MG63 (cell line): Measurements from ENCODE around the gene TSR3. TPM values are rescaled to one million over a fixed set of nuclear protein-coding genes. Genes with fewer than 3 reads are reported as not detected.
A peak's percentile ranks its signal among the peaks of the same experiment; 100 is the strongest.

ENCODE experiments used
- DNase-seq: peaks from one replicate; pipeline ENCODE4 v3.0.0-alpha.2; 2020
- H3K27me3 ChIP-seq: fragments of 250-450 bp; sonication (Bioruptor Pico); 2 replicates; pipeline ENCODE4 v1.5.1; 2020; ENCODE audit warnings: mild to moderate bottlenecking, moderate library complexity
- H3K36me3 ChIP-seq: fragments of 250-450 bp; sonication (Bioruptor Pico); 2 replicates; pipeline ENCODE4 v1.5.1; 2020; ENCODE audit warnings: mild to moderate bottlenecking, moderate library complexity
- H3K4me3 ChIP-seq: fragments of 250-450 bp; sonication (Bioruptor Pico); 2 replicates; pipeline ENCODE4 v1.5.1; 2020; ENCODE audit warnings: mild to moderate bottlenecking, moderate library complexity
- H3K9me3 ChIP-seq: fragments of 250-450 bp; sonication (Bioruptor Pico); 2 replicates; pipeline ENCODE4 v1.5.1; 2020; ENCODE audit warnings: mild to moderate bottlenecking, moderate library complexity
- total RNA-seq: library from RNA; depleted of rRNA; stranded (reverse); fragments of >200 nt; shearing (Covaris generic); gene quantifications from 2 replicates; pipeline ENCODE4 v1.2.3, GENCODE V29; 2014; ENCODE audit warnings: low replicate concordance; rRNA removed

Gene TSR3
- total RNA-seq, result 138 and 174 TPM in 2 replicates

DNA sequence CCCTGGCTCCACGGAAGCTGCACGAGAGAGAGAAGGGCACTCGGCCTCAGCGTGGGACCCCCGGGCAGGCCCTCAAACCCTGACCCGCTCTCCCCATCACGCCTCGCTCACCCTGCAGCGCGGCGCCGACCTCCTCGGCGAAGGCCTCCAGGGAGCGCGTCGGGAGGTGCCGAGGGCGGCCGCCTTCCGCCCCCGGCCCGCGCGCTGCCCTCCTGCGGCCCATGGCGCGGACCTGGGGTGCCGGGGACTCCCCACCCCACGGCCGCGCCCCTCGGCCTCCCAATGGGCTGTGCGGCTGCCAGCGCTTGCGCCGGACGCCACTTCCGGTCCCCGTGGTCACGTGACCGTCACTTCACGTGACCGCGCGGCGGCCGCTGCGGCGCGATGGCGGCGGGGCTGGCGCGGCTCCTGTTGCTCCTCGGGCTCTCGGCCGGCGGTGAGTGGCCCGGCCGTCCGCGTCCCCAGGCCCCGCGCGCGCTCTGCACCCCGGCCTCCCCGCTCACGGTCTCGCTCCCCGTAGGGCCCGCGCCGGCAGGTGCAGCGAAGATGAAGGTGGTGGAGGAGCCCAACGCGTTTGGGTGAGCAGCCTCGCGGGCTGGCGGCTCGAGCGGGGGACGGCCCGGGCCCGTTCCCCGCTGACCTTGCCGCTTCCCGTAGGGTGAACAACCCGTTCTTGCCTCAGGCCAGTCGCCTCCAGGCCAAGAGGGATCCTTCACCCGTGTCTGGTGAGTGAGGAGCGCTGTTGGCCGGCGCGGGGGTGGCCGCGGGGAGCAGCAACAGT lies at the start of gene TSR3, which contains the start of gene GNPTG:
TSS of gene TSR3 (minus strand) at position 297 of the 781 bp plus-strand sequence. CDS start at position 223, 74 bp downstream.
TSS of gene GNPTG (plus strand) at position 350 of the 781 bp plus-strand sequence. CDS start at position 385, 35 bp downstream.
- H3K36me3 ChIP-seq, result peaks cover 17% of the 10 kb centered on the region
- H3K4me3 ChIP-seq, result peak within 1 kb of the TSS; percentile 97
- DNase-seq, result peak; percentile 88

DNA sequence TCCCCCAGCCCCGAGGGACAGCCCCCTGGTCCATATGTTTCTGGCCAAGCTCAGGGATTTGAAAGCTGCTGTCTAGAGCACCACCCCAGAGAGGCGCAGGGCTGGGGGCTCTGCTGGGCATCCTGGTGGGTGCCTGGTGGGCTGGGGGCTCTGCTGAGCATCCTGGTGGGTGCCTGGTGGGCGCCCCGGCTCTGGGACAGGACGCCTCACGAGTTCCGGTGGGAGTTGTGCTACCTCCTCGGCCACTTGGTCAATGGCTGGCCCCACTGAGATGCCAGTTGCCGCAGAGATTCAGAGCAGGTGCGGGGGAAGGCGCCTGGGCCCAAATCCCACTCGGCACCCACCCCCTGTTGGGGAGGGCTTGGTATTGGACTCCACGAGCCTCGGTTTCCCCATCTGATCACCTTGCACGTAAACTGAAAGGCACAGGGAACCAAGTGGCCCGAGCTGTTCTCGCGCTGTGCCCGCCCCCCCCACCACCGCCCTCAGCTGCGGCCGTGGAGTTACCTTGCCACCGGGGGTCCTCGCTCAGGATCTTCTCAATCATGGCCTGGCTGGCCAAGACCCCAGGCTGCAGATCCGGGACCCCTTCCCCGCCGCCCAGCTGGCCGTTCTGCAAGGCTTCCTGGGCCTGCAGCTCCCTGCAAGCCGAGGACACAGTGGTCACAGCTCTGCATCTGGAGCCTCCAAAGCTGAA lies 49.5 kb upstream of the TSR3 start:
- Histone ChIP-seq H3K36me3 (no peaks in the 10 kb centered on the region), H3K27me3 (no peaks in the 10 kb centered on the region)
- DNase-seq, result no peak

More for the DNA sequence above, at the start of gene TSR3, which contains the start of gene GNPTG:
- Histone ChIP-seq H3K9me3 (no peaks in the 10 kb centered on the region), H3K27me3 (no peaks in the 10 kb centered on the region)

DNA sequence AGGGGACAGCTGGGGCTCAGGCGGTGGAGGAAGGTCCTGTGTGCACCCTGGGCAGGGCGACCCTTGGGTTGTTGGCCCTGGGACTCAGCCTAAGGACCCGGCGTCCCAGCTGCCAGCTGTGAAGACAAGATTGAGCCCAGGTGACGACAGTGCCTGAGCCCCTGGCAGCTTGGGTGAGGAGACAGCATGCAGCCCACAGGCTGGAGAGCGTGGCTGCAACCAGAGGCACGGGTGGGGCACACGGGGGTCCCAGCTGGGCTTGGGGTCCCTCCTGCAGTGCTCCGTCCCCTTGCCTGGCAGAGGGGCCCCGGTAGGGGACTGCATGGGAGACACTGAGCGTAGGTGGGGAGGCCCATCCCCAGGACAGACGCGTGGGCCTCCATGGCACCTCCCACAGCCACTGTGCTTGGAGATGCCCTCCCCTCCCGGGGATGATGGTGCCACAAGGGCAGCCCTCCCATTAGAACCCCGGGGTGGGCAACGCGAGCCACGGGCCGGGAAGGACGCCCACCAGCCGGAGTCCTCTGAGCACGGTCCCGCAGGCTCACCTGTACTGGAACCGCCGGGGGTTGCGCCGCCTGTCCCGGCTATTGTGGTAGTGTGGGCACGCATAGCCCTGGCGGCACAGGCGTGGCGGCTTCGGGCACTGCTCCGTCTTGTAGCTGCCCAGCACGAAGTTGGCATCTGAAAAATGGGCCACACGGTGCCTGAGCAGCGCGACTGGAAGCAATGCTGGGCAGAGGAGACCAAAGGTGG lies 47.3 kb upstream of the TSR3 start:
- H3K36me3 ChIP-seq, result no peaks in the 10 kb centered on the region
- DNase-seq, result no peak
- no peaks in the 10 kb centered on the region for H3K9me3 ChIP-seq
- H3K27me3 ChIP-seq, result no peaks in the 10 kb centered on the region
- no peak overlapping the region for H3K4me3 ChIP-seq

More for the DNA sequence above, 49.5 kb upstream of the TSR3 start:
- H3K4me3 ChIP-seq, result no peak overlapping the region
- H3K9me3 ChIP-seq, result no peaks in the 10 kb centered on the region

GRCh38 chr16:1398351-1398750 lies 46.7 kb upstream of the TSR3 start:
- Histone ChIP-seq H3K4me3 (no peak overlapping the region), H3K27me3 (no peaks in the 10 kb centered on the region), H3K9me3 (no peaks in the 10 kb centered on the region), H3K36me3 (no peaks in the 10 kb centered on the region)
- no peak for DNase-seq

- Histone ChIP-seq H3K9me3 (no peaks in the 10 kb centered on the region), H3K27me3 (no peaks in the 10 kb centered on the region), H3K4me3 (no peak overlapping the region), H3K36me3 (no peaks in the 10 kb centered on the region)
- no peak for DNase-seq
Measured at GRCh38 chr16:1397779-1398178, 46.1 kb upstream of the TSR3 start.

GRCh38 chr16:1395444-1396031 lies 43.9 kb upstream of the TSR3 start:
- no peak for DNase-seq
- Histone ChIP-seq H3K9me3 (no peaks in the 10 kb centered on the region), H3K36me3 (no peaks in the 10 kb centered on the region), H3K27me3 (no peaks in the 10 kb centered on the region), H3K4me3 (no peak overlapping the region)

DNA sequence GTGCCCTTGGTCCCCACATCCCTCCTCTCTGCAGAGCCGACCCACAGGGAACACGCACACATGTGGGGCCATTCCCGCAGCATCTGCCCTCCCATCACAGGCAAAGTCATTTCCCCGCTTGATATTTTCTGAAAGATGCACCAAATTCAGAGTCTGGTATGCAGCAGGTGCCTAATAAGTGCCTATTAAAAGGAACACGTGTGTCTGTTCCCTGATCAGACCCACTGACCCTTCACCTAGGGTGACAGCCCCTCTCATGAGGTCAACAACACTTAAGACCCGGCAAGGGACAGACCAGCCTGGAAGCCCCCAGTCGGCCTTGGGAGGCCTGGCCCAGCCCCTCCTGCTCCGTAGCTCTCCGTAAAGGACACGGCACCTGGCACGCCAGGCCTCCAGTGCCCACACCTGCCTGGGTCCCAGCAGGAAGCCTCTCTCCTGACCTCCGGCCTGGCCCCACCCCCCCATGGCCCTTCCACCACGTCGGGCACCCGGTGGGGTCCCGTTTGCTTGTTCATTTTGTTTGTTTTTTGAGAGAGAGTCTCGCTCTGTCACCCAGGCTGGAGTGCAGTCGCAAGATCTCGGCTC lies 42.8 kb upstream of the TSR3 start:
- no peaks in the 10 kb centered on the region for H3K27me3 ChIP-seq
- no peak overlapping the region for H3K4me3 ChIP-seq

DNA sequence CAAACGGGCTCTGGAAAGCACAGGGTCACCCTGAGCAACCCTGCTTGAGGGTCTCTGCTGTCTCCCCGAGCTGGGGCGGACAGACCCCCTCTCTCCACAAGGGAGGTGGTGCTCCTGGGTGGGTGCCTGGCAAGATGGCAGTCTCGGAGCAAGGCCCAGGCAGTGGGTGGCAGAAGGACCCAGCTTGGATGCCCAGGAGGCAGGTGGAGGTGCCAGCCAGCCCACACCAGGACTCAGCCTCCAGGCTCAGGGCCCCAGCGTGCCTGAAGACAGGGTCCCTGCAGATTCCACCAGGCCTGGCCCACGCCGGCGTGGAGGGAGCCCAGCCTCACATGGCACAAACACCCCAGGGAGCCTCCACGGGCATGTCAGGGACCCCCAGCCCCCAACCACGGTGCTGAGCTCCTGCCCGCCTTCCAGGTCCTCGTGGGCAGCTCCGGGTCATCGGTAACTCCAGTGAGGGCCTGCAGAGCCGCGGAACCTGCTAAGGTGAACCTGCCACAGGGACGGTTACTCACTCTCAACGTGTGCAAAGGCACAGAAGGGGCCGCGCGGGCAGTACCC lies 42.0 kb upstream of the TSR3 start:
- Histone ChIP-seq H3K9me3 (no peaks in the 10 kb centered on the region), H3K4me3 (no peak overlapping the region), H3K27me3 (no peaks in the 10 kb centered on the region), H3K36me3 (no peaks in the 10 kb centered on the region)
- DNase-seq, result no peak

More for the DNA sequence above, 42.8 kb upstream of the TSR3 start:
- no peak for DNase-seq
- Histone ChIP-seq H3K9me3 (no peaks in the 10 kb centered on the region), H3K36me3 (no peaks in the 10 kb centered on the region)

DNA sequence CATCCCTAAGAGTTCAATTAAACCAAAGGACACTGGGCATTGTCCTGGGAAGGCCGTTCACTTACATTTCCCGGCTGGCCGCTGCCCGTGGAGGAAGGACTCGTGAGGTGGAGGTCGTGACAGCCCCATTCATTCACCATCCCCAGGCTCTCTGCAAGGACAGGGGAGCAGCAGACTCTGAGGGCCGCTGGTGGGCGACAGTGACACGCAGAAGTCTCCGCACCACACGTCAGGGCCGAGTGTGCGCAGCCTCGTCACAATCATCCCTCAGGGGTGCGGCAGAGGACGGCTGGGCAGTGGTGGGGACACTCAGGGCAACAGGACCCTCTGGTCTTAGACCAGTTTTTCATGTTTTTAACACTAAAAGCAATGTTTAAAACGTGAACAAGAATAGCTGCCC lies 41.1 kb upstream of the TSR3 start:
- H3K27me3 ChIP-seq, result no peaks in the 10 kb centered on the region
- H3K4me3 ChIP-seq, result no peak overlapping the region
- H3K36me3 ChIP-seq, result no peaks in the 10 kb centered on the region
- DNase-seq, result no peak
- no peaks in the 10 kb centered on the region for H3K9me3 ChIP-seq

GRCh38 chr16:1390239-1390779 lies 38.6 kb upstream of the TSR3 start:
- no peak overlapping the region for H3K4me3 ChIP-seq
- DNase-seq, result no peak
- no peaks in the 10 kb centered on the region for H3K9me3 ChIP-seq
- H3K27me3 ChIP-seq, result no peaks in the 10 kb centered on the region
- H3K36me3 ChIP-seq, result no peaks in the 10 kb centered on the region

DNA sequence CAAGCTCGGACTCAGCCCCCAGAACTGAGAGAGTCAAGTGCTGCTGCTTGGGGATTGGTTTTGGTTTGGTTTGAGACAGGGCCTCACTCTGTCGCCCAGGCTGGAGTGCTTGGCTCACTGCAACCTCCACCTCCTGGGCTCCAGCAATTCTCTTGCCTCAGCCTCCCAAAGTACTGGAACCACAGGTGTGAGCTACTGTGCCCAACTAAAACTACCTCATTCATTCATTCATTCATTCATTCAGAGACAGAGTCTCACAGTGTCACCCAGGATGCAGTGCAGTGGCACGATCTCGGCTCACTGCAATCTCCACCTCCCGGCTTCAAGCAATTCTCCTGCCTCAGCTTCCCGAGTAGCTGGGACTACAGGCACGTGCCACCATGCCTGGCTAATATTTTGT lies 38.1 kb upstream of the TSR3 start:
- no peak overlapping the region for H3K4me3 ChIP-seq
- no peak for DNase-seq
- no peaks in the 10 kb centered on the region for H3K27me3 ChIP-seq
- H3K36me3 ChIP-seq, result no peaks in the 10 kb centered on the region
- no peaks in the 10 kb centered on the region for H3K9me3 ChIP-seq

DNA sequence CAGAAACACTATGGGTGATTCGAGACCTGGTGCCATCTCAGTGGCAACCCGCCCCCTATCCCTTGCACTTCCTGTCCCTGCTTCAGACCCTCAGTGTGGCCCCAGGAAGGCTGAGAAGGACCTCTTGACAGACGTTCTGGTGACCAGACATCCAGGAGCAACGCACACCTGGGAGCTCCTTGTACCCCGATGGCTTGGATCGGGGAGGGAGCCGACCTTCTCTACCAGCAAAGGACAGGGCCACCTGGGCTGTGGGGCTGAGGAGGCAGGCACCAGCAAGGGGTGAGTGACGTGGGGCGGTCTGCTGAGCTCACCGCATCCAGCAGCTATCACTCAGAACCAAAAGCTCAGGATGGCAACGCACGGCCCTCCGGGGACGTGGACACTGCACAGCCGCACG lies 35.7 kb upstream of the TSR3 start:
- no peaks in the 10 kb centered on the region for H3K9me3 ChIP-seq
- H3K36me3 ChIP-seq, result no peaks in the 10 kb centered on the region
- no peaks in the 10 kb centered on the region for H3K27me3 ChIP-seq
- DNase-seq, result no peak
- H3K4me3 ChIP-seq, result no peak overlapping the region

DNA sequence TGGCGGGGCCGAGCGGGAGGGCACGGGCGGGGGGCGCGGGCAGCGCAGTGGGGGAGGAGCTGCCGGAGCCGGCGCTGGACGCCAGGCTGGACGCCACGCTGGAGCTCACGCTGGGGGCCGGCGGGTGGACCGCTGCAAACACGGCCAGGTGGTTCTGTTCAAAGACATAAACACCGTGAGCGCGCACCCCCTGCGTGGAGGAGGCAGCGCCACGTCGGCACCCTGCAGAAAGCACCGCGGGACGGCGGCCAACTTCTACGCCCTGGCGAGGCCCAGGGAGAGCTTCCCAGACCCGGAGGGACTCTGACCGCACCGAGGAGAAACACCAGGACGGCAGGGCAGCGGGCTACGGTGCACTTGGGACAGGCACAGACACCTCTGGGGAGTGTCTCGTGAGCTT lies 33.6 kb upstream of the TSR3 start:
- Histone ChIP-seq H3K9me3 (no peaks in the 10 kb centered on the region), H3K27me3 (no peaks in the 10 kb centered on the region), H3K4me3 (no peak overlapping the region), H3K36me3 (no peaks in the 10 kb centered on the region)
- DNase-seq, result no peak

GRCh38 chr16:1383556-1383955 lies 31.9 kb upstream of the TSR3 start:
- no peak for DNase-seq
- H3K36me3 ChIP-seq, result peaks cover 7% of the 10 kb centered on the region
- no peak overlapping the region for H3K4me3 ChIP-seq
- no peaks in the 10 kb centered on the region for H3K27me3 ChIP-seq
- H3K9me3 ChIP-seq, result no peaks in the 10 kb centered on the region

GRCh38 chr16:1381612-1382406 lies 30.1 kb upstream of the TSR3 start:
- H3K9me3 ChIP-seq, result no peaks in the 10 kb centered on the region
- no peaks in the 10 kb centered on the region for H3K27me3 ChIP-seq
- no peak for DNase-seq
- H3K4me3 ChIP-seq, result no peak overlapping the region
- peaks cover 10% of the 10 kb centered on the region for H3K36me3 ChIP-seq
